HEK293 (cell line): ENCODE measurements around the gene ALOX12.

ENCODE experiments used
- CTCF ChIP-seq: fragments of 450-650 bp; formaldehyde crosslinking; IDR thresholded peaks from 2 replicates; pipeline ENCODE4 v1.5.1; 2016; ENCODE audit warnings: missing biosample characterization, missing genetic modification characterization
- MYNN ChIP-seq: fragments of 450-650 bp; formaldehyde crosslinking; IDR thresholded peaks from 2 replicates; pipeline ENCODE4 v1.5.1; 2016; ENCODE audit warnings: missing biosample characterization, missing genetic modification characterization, borderline replicate concordance
- ZNF184 ChIP-seq: fragments of 450-650 bp; IDR thresholded peaks from 2 replicates; pipeline ENCODE4 v1.5.1; 2018; ENCODE audit warnings: missing biosample characterization, mild to moderate bottlenecking, missing genetic modification characterization
- ZNF211 ChIP-seq: fragments of 450-650 bp; formaldehyde crosslinking; IDR thresholded peaks from 2 replicates; pipeline ENCODE4 v1.5.1; 2016; ENCODE audit warnings: low read depth, missing biosample characterization, missing genetic modification characterization

GRCh38 chr17:7007143-7007542 lies 11.3 kb downstream of the ALOX12 start:
- no peak for TF ChIP-seq CTCF (tag by site-specific recombination)
- no peak for TF ChIP-seq ZNF184 (tag by site-specific recombination)
- TF ChIP-seq ZNF211 = no peak
- TF ChIP-seq MYNN = no peak
